Stimulated activated CD4-positive, alpha-beta T cell treated with anti-CD3 and anti-CD28 coated beads, Interleukin-1b, Interleukin-23, amount 100 ng/mL, for 4 hours (primary cell): ENCODE measurements around the gene HIGD2A.

Source experiments
- DNase-seq, 2 donors: peaks; one replicate each; pipeline ENCODE4 v3.0.0-alpha.2; 2020; ENCODE audit warnings: low read depth in 2 of 2

Gene HIGD2A

GRCh38 chr5:176369934-176370711, 18.4 kb upstream of the HIGD2A start:
- no peak for DNase-seq

- DNase-seq: no peak
Observed at GRCh38 chr5:176371621-176372539, 16.7 kb upstream of the HIGD2A start.

GRCh38 chr5:176373100-176373818, 15.3 kb upstream of the HIGD2A start:
- no peak for DNase-seq

- DNase-seq: no peak
Observed at GRCh38 chr5:176379881-176380280, 8.7 kb upstream of the HIGD2A start.

GRCh38 chr5:176381423-176381822, 7.1 kb upstream of the HIGD2A start:
- DNase-seq: no peak

- no peak for DNase-seq
Observed at GRCh38 chr5:176381979-176382378, 6.6 kb upstream of the HIGD2A start.

- DNase-seq: no peak
Observed at GRCh38 chr5:176382721-176383120, 5.8 kb upstream of the HIGD2A start.

- DNase-seq: no peak
Observed at GRCh38 chr5:176383248-176383905, 5.2 kb upstream of the HIGD2A start.

GRCh38 chr5:176383961-176384360, 4.6 kb upstream of the HIGD2A start:
- no peak for DNase-seq

GRCh38 chr5:176384366-176384930, 4.1 kb upstream of the HIGD2A start:
- DNase-seq: no peak

- no peak for DNase-seq
Observed at GRCh38 chr5:176384991-176385390, 3.6 kb upstream of the HIGD2A start.

- no peak for DNase-seq
Observed at GRCh38 chr5:176386491-176386890, 2.1 kb upstream of the HIGD2A start.

- no peak for DNase-seq
Observed at GRCh38 chr5:176387384-176387925, 1.1 kb upstream of the HIGD2A start.

- DNase-seq: peak in 1 of 2 donors; percentile 8
Observed at GRCh38 chr5:176388003-176388443, 528 bp upstream of the HIGD2A start.

GRCh38 chr5:176389135-176390123, 878 bp downstream of the HIGD2A start:
- no peak for DNase-seq

- DNase-seq: no peak
Observed at GRCh38 chr5:176391479-176391878, 2.9 kb downstream of the HIGD2A start.

- no peak for DNase-seq
Observed at GRCh38 chr5:176391999-176392398, 3.4 kb downstream of the HIGD2A start.

GRCh38 chr5:176392526-176392925, 4.0 kb downstream of the HIGD2A start:
- DNase-seq: no peak

GRCh38 chr5:176394096-176394495, 5.5 kb downstream of the HIGD2A start:
- DNase-seq: no peak
